Stimulated activated naive B cell treated with anti-CD40 and anti-IgM and Interleukin-4, amounts not matched to agents 10 μg/mL and 1 μg/mL and 100 μg/mL, for 72 hours (primary cell): ENCODE data around the gene KRTCAP3.

Experiments
- ATAC-seq, 2 donors: fragments of 150-1000 bp; cut with Tn5 transposase; replicated peaks; 2 replicates each; pipeline ENCODE4 v1.10.0; 2021; ENCODE audit warnings: moderate library complexity in 1 of 2
- DNase-seq: peaks from one replicate; pipeline ENCODE4 v3.0.0; 2021
- H3K27ac Mint-ChIP-seq: one replicate; pipeline ENCODE4 v1.8.0; 2022; ENCODE audit warnings: mild to moderate bottlenecking, mixed read lengths
- H3K27me3 Mint-ChIP-seq, 2 donors: one replicate each; pipeline ENCODE4 v1.8.0; 2022; ENCODE audit warnings: mixed read lengths in 2 of 2
- H3K36me3 Mint-ChIP-seq, 2 donors: one replicate each; pipeline ENCODE4 v1.8.0; 2022; ENCODE audit warnings: mixed read lengths in 2 of 2, mild to moderate bottlenecking in 1 of 2
- H3K4me1 Mint-ChIP-seq, 2 donors: one replicate each; pipeline ENCODE4 v1.8.0; 2022; ENCODE audit warnings: mixed read lengths in 2 of 2, mild to moderate bottlenecking in 1 of 2
- H3K4me3 Mint-ChIP-seq, 2 donors: one replicate each; pipeline ENCODE4 v1.8.0; 2022; ENCODE audit warnings: mild to moderate bottlenecking in 2 of 2, mixed read lengths in 2 of 2, moderate library complexity in 1 of 2
- H3K9me3 Mint-ChIP-seq, 2 donors: one replicate each; pipeline ENCODE4 v1.8.0; 2022; ENCODE audit warnings: mixed read lengths in 2 of 2, mild to moderate bottlenecking in 1 of 2

The KRTCAP3 gene, protein sequence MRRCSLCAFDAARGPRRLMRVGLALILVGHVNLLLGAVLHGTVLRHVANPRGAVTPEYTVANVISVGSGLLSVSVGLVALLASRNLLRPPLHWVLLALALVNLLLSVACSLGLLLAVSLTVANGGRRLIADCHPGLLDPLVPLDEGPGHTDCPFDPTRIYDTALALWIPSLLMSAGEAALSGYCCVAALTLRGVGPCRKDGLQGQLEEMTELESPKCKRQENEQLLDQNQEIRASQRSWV

DNA sequence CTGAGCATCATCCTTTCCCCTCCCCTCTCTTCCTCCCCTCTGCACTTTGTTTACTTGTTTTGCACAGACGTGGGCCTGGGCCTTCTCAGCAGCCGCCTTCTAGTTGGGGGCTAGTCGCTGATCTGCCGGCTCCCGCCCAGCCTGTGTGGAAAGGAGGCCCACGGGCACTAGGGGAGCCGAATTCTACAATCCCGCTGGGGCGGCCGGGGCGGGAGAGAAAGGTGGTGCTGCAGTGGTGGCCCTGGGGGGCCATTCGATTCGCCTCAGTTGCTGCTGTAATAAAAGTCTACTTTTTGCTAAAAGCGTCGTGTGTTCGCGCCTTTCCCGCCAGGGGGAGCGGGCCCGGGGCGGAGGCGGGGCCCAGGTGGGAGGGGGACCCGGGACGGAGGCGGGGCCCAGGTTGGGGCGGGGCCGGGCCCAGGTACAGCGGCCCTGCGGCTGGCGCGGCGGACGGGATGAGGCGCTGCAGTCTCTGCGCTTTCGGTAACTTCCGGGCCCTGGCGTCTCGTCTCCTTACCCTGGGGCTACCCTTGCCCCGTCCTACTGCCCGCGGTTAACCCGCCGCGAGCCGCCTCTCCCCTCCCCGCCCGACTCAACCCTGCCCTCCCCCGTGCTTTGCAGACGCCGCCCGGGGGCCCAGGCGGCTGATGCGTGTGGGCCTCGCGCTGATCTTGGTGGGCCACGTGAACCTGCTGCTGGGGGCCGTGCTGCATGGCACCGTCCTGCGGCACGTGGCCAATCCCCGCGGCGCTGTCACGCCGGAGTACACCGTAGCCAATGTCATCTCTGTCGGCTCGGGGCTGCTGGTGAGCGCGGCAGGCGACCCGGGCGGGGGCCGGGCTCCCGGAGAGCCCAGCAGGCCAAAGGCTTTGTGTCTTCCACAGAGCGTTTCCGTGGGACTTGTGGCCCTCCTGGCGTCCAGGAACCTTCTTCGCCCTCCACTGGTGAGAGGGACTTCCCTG is at the start of gene KRTCAP3:
TSS of gene KRTCAP3 (plus strand) at position 424 of the 962 bp plus-strand sequence. CDS start at position 456, 32 bp downstream.
- Mint-ChIP-seq H3K4me1 (peaks cover 1 to 15% of the 10 kb centered on the region in 2 donors), H3K36me3 (peaks cover 38 to 55% of the 10 kb centered on the region in 2 donors), H3K9me3 (no peaks in the 10 kb centered on the region), H3K27me3 (no peaks in the 10 kb centered on the region), H3K27ac (peak within 1 kb of the TSS; percentile 60), H3K4me3 (peak within 1 kb of the TSS; percentile 26 to 54)
- no peak for DNase-seq
- ATAC-seq, result peak in 1 of 2 donors; percentile 70

DNA sequence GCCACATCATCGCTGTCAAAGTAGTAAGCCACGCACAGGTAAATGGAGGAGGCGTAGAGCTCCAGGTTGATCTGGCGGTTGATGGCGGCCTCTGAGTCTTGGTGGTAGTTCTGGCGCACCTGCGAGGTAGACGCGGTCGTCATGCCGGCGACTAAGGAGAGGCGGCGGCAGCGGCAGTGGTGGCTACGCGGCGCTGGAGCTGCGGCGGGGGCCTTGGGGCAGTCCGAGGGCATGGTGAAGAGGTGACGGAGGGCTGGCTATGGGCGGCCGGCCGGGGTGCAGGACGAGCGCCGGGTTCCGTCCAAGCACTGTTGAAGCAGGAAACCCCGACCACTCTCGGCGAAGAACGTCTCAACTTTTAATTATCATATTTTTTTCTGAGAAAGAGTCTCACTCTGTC is 49.0 kb upstream of the KRTCAP3 start:
- H3K4me3 Mint-ChIP-seq, result no peak overlapping the region
- ATAC-seq (no peak), DNase-seq (no peak)
- no peaks in the 10 kb centered on the region for H3K27me3 Mint-ChIP-seq
- no peak overlapping the region for H3K27ac Mint-ChIP-seq
- H3K9me3 Mint-ChIP-seq, result no peaks in the 10 kb centered on the region
- peaks cover 9 to 17% of the 10 kb centered on the region in 2 donors for H3K4me1 Mint-ChIP-seq
- peaks cover 31 to 41% of the 10 kb centered on the region in 2 donors for H3K36me3 Mint-ChIP-seq

GRCh38 chr2:27398962-27399361 is 43.2 kb upstream of the KRTCAP3 start:
- Mint-ChIP-seq H3K36me3 (peaks cover 22 to 31% of the 10 kb centered on the region in 2 donors), H3K27me3 (no peaks in the 10 kb centered on the region), H3K4me1 (peaks cover 10 to 35% of the 10 kb centered on the region in 2 donors), H3K27ac (peak overlapping the region; percentile 9), H3K9me3 (no peaks in the 10 kb centered on the region), H3K4me3 (no peak overlapping the region)
- ATAC-seq (no peak), DNase-seq (no peak)

- ATAC-seq, result no peak
- Mint-ChIP-seq H3K9me3 (no peaks in the 10 kb centered on the region), H3K27ac (peak overlapping the region; percentile 14), H3K36me3 (peaks cover 20 to 33% of the 10 kb centered on the region in 2 donors), H3K4me1 (peaks cover 10 to 39% of the 10 kb centered on the region in 2 donors), H3K4me3 (no peak overlapping the region), H3K27me3 (no peaks in the 10 kb centered on the region)
- no peak for DNase-seq
Measured at GRCh38 chr2:27400348-27401135, 41.6 kb upstream of the KRTCAP3 start.

DNA sequence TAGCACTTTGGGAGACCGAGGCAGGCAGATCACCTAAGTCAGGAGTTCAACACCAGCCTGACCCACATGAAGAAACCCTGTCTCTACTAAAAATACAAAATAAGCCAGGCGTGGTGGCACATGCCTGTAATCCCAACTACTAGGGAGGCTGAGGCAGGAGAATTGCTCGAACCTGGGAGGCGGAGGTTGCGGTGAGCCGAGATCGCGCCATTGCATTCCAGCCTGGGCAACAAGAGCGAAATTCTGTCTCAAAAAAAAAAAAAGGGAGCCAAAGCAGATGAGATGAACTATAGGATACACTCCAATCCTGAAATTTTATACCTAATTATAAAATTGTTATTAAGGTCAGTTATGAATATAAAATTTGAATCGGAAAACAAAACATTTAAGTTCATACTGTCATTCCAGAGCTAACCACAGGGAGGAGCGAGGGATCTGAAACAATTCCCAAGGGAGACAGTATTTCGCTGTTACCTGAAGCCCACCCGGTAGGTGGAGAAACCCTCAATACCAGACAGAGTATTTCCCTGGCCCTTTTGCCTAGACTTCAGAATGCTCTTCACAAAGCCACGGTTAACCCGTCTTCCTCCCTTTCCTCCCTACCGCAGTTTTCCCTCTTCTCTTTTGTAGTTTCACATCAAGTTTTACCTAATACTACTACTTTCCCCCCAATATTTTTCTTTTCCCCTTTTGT is 34.2 kb upstream of the KRTCAP3 start:
- peaks cover 5 to 13% of the 10 kb centered on the region in 2 donors for H3K27me3 Mint-ChIP-seq
- H3K4me3 Mint-ChIP-seq, result peak overlapping the region; percentile 90 to 95
- H3K9me3 Mint-ChIP-seq, result peaks cover 2 to 7% of the 10 kb centered on the region in 2 donors
- H3K27ac Mint-ChIP-seq, result peak overlapping the region; percentile 91
- H3K36me3 Mint-ChIP-seq, result peaks cover 13 to 20% of the 10 kb centered on the region in 2 donors
- no peak for DNase-seq
- H3K4me1 Mint-ChIP-seq, result peaks cover 15 to 37% of the 10 kb centered on the region in 2 donors
- no peak for ATAC-seq

DNA sequence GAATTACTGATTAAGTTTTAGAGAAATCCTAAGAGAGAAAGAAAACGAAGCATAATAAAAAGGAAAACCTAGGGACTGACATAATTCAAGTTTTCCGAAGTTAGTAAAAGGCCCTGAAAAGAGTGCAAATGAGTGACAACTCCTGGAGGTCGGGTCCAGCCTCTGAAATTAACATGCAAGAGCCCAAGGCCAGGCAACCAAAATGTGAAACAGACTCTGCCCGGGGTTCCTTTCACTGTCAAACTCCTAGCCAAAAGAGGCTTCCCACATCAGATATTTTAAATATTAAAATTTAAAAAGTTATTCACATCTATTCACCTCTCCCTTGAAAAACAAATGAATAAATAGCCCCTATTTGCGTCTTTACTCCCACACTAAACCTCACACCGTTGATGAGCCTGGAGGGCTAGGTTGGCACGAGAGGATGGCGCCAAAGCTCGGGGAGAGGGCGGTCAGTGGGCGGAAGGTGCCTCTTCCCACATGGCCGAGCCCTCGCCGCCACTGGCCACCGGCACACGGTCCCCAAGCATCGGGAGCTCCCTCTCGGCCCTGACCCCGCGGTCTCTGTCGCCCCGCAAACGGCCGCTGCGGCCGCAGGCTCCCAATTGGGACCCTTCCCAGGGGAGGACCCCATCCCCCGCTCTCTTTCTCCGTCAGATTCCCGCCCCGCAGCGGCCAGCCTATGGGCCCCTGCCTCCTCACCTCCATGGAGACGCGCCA is 33.4 kb upstream of the KRTCAP3 start:
- H3K4me3 Mint-ChIP-seq, result peak overlapping the region; percentile 90 to 95
- peaks cover 2 to 7% of the 10 kb centered on the region in 2 donors for H3K9me3 Mint-ChIP-seq
- ATAC-seq, result peak; percentile 48 to 51
- peaks cover 15 to 37% of the 10 kb centered on the region in 2 donors for H3K4me1 Mint-ChIP-seq
- no peak for DNase-seq
- peak overlapping the region; percentile 95 for H3K27ac Mint-ChIP-seq
- peaks cover 13 to 20% of the 10 kb centered on the region in 2 donors for H3K36me3 Mint-ChIP-seq
- H3K27me3 Mint-ChIP-seq, result peaks cover 5 to 15% of the 10 kb centered on the region in 2 donors

- ATAC-seq (peak; percentile 95 to 96), DNase-seq (peak; percentile 95)
- Mint-ChIP-seq H3K4me3 (peak within 1 kb of the TSS; percentile 90 to 95), H3K36me3 (peaks cover 13 to 19% of the 10 kb centered on the region in 2 donors), H3K27ac (peak within 1 kb of the TSS; percentile 95), H3K9me3 (peaks cover 2 to 7% of the 10 kb centered on the region in 2 donors), H3K4me1 (peaks cover 15 to 33% of the 10 kb centered on the region in 2 donors), H3K27me3 (peaks cover 5 to 15% of the 10 kb centered on the region in 2 donors)
Measured at GRCh38 chr2:27409321-27410073, 32.7 kb upstream of the KRTCAP3 start, which contains the start of gene PPM1G. Gene PPM1G (minus strand): TSS chr2:27409591. CDS start chr2:27409422, 169 bp downstream.

DNA sequence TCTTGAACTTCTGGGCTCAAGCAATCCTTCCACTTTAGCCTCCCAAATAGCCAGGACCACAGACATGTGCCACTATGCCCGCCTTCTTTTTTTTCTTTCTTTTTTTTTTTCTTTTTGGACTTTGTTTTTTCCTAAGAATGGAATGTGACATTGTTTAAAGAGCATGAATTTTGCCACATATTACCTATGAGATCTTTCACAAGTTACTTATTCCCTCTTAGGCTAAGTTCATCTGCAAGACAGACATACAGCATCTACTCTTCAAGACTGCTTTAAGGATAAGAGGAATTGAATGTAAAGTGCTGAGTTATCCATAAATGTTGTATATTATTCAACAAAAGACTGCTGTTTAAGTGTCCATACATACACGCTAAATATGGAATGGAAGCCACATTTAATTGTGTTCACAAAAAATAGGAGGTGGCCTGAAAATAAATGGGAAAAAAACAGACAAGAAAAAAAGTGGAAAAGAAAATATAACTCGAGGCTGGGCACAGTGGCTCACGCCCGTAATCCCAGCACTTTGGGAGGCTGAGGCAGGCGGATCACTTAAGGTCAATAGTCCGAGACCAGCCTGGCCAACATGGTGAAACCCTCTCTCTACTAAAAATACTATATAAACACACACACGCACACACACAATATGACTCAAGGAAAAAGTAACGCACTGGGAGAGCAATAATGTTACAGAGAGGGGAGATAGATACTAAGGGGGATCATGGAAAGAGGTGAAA is 29.6 kb upstream of the KRTCAP3 start:
- Mint-ChIP-seq H3K27me3 (peaks cover 5 to 15% of the 10 kb centered on the region in 2 donors), H3K9me3 (peaks cover 2 to 7% of the 10 kb centered on the region in 2 donors), H3K4me1 (peaks cover 9 to 18% of the 10 kb centered on the region in 2 donors), H3K27ac (no peak overlapping the region), H3K36me3 (peaks cover 7 to 11% of the 10 kb centered on the region in 2 donors), H3K4me3 (no peak overlapping the region)
- ATAC-seq (no peak), DNase-seq (no peak)

- ATAC-seq (no peak), DNase-seq (no peak)
- Mint-ChIP-seq H3K9me3 (peaks cover 2 to 3% of the 10 kb centered on the region in 2 donors), H3K4me3 (no peak overlapping the region), H3K4me1 (no peaks in the 10 kb centered on the region), H3K27me3 (peaks cover 5 to 15% of the 10 kb centered on the region in 2 donors), H3K27ac (no peak overlapping the region), H3K36me3 (peaks cover 3% of the 10 kb centered on the region in 2 donors)
Measured at GRCh38 chr2:27416151-27416550, 26.0 kb upstream of the KRTCAP3 start.

DNA sequence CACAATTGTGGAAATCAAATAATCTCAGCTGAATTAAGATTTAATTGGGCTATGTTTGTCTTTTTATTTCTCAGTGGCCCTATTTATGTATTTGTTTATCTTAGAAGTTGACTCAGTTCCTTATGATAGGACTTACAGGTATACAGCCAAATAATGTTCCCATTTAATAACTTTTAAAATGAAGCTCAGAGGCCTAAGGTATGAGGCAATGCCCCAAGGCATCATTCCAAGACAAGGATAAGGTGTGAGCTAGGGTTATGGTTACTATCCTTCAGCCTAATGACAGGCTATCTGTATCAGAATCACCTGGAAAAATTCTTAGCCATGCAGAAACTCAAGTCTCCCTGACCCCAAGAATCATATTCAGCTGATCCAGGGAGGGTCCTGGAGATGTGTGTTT is 21.2 kb upstream of the KRTCAP3 start:
- Mint-ChIP-seq H3K9me3 (no peaks in the 10 kb centered on the region), H3K4me3 (no peak overlapping the region), H3K27me3 (no peaks in the 10 kb centered on the region), H3K4me1 (no peaks in the 10 kb centered on the region), H3K27ac (no peak overlapping the region), H3K36me3 (no peaks in the 10 kb centered on the region)
- no peak for DNase-seq
- ATAC-seq, result no peak

DNA sequence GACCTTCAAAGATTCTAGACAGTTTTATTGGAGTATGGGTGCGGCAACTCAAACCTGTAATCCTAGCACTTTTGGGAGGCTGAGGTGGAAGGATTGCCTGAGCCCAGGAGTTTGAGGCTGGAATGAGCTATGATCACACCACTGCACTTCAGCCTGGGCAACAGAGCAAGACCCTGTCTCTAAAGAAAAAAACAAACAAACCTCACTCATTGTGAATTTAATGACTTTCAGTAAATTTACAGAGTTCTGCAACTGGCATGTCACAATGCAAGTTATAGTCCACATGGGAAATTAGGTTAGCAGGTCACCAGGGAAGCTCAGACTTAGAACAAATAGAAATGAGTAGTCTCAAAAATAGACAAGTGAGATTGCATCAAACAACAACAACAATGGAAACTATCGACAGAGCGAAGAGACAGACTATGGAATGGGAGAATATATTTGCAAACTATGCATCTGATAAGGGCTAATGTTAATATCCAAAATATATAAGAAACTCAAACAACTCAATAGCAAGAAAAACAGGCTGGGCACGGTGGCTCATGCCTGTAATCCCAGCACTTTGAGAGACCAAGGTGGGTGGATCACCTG is 20.4 kb upstream of the KRTCAP3 start:
- ATAC-seq (no peak), DNase-seq (no peak)
- H3K9me3 Mint-ChIP-seq, result no peaks in the 10 kb centered on the region
- no peaks in the 10 kb centered on the region for H3K4me1 Mint-ChIP-seq
- no peaks in the 10 kb centered on the region for H3K27me3 Mint-ChIP-seq
- no peak overlapping the region for H3K4me3 Mint-ChIP-seq
- no peak overlapping the region for H3K27ac Mint-ChIP-seq
- H3K36me3 Mint-ChIP-seq, result no peaks in the 10 kb centered on the region
